Esophagus muscularis mucosa (tissue), 4 donors: ENCODE results near the gene RBMS3. TPM values are rescaled to one million over a fixed set of nuclear protein-coding genes. Genes with fewer than 3 reads are reported as not detected.
A peak's percentile ranks its signal among the peaks of the same experiment; 100 is the strongest.

Source experiments
- DNase-seq: peaks from one replicate; pipeline ENCODE4 v3.0.0-alpha.2; 2017; ENCODE audit errors: extremely low spot score
- H3K27ac ChIP-seq, 4 donors: fragments of 200-600 bp; sonication (generic); replicated peaks in 1 of 4; 1 replicate in 3 of 4; 2 replicates in 1 of 4; pipeline ENCODE4 v1.5.1; 2016 to 2019; ENCODE audit warnings: mild to moderate bottlenecking in 1 of 4
- H3K27me3 ChIP-seq, 4 donors: fragments of 200-600 bp; sonication (generic); one replicate each; pipeline versions ENCODE4 v1.5.1 to v1.6.0; 2016 to 2019
- H3K36me3 ChIP-seq, 4 donors: fragments of 200-600 bp; sonication (generic); one replicate each; pipeline ENCODE4 v1.5.1; 2016 to 2019
- H3K4me1 ChIP-seq, 4 donors: fragments of 200-600 bp; sonication (generic); one replicate each; pipeline ENCODE4 v1.5.1; 2016 to 2019
- H3K4me3 ChIP-seq, 4 donors: fragments of 200-600 bp; sonication (generic); 1 replicate in 2 of 4; 2 replicates in 2 of 4; pipeline ENCODE4 v1.5.1; 2016 to 2019; ENCODE audit warnings: mild to moderate bottlenecking in 4 of 4, moderate library complexity in 1 of 4
- H3K9me3 ChIP-seq, 4 donors: fragments of 200-600 bp; sonication (generic); 1 replicate in 3 of 4; 2 replicates in 1 of 4; pipeline ENCODE4 v1.5.1; 2016 to 2019
- EP300 ChIP-seq: sonication (generic); formaldehyde crosslinking; IDR thresholded peaks from one replicate; pipeline ENCODE4 v1.6.1; 2017; ENCODE audit warnings: antibody characterized with exemption
- POLR2A ChIP-seq: fragments of 450-650 bp; IDR thresholded peaks from one replicate; pipeline ENCODE4 v1.6.1; 2017; ENCODE audit warnings: antibody characterized with exemption, moderate library complexity, mild to moderate bottlenecking, low read depth
- POLR2AphosphoS5 ChIP-seq, 2 donors: sonication (generic); formaldehyde crosslinking; IDR thresholded peaks; one replicate each; pipeline ENCODE4 v1.6.1; 2017; ENCODE audit warnings: antibody characterized with exemption in 2 of 2
- WGBS: methylation state at CpG from one replicate; pipeline ENCODE4 v1.1.5; 2018; 5-methylcytosine and 5-hydroxymethylcytosine counted together
- intact Hi-C: fragments of 100-400 bp; cut with DNase I; formaldehyde crosslinking; loops from one replicate; pipeline ENCODE4 v1.15.1; 2023
- total RNA-seq, 4 donors: library from RNA; depleted of rRNA; stranded (reverse); fragments of >200 nt; gene quantifications; one replicate each; pipeline versions ENCODE4 v1.1.0 to v1.2.1, GENCODE V29; 2016
- TF ChIP-seq, protein P1 (sequence below), 3 experiments: fragments of 200-600 bp in 2 of 3; fragments of 450-650 bp in 1 of 3; sonication (generic) in 2 of 3; IDR thresholded peaks; one replicate each; pipeline ENCODE4 v1.5.1; 2017 to 2019; ENCODE audit warnings: antibody characterized with exemption in 3 of 3, mild to moderate bottlenecking in 2 of 3, moderate library complexity in 1 of 3

The RBMS3 gene
- total RNA-seq, 4 donors from 2014 or later = 53.0 to 81.5 (median 61.2) TPM

DNA sequence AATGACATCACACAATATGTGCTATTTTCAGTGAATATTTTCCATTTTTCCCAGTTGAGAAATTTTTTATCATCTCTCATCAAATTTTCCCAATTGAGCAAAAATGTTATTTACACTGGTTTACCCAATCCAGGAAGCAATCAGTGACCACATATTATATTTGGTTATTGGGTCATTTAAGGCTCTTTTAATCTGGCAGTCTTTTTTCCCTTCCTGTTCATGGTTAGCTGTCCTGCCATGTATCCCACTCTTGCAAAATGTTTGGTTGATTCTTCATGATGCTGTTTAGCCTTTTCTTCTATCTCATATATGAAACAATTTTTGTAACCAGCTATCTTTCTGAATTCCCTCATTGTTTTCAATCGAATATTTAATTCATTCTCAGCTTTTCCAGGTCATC lies 626.0 kb downstream of the RBMS3 start:
- intact Hi-C loops = no loop called here
- Histone ChIP-seq H3K36me3 (no peaks in the 10 kb centered on the region), H3K27ac (no peak overlapping the region), H3K4me1 (peaks cover 0 to 9% (median 0%) of the 10 kb centered on the region in 4 donors), H3K9me3 (no peaks in the 10 kb centered on the region), H3K4me3 (no peak overlapping the region), H3K27me3 (no peaks in the 10 kb centered on the region)
- DNase-seq = no peak
- 81% methylated on average over 1 of the region's 1 CpG for WGBS
- TF ChIP-seq POLR2AphosphoS5 (IDR thresholded peaks at IDR 0.05) = no peak
- no peak for TF ChIP-seq EP300
- no peak for TF ChIP-seq POLR2A

DNA sequence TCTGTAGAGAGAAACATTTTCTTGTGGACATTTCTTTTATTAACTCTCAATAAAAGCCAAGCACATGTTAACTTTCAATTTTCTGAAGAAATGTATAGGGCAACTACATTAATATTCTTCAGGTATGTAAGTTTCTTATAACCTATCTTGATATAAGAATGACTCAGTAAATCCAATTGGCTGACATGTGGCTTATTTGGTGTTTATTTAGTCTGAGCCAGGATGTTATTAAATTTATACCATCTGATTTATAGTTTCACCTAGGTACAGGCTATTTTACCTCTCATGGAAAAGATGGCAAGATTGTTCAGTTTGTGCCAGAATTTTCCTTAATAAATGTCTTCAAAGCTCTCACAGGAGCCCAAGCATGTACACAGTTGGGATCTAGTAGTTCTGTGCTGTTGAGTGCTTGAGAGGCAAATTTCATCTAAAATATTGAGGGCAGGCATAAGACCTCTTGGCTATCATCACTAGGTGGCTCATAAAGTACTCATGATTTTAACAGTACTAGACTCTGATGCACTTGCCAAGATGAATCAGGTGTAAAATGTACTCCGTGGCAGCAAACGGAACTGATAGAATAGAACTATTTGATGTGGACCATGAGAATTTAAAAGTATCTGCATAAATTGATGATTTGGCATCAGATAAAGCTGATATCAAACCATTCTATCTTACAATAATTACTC lies 631.9 kb downstream of the RBMS3 start:
- Histone ChIP-seq H3K27ac (no peak overlapping the region), H3K4me3 (no peak overlapping the region), H3K27me3 (no peaks in the 10 kb centered on the region), H3K4me1 (peaks cover 0 to 9% (median 0%) of the 10 kb centered on the region in 4 donors), H3K36me3 (no peaks in the 10 kb centered on the region), H3K9me3 (no peaks in the 10 kb centered on the region)
- WGBS = 89% methylated on average over 2 of the region's 2 CpGs
- intact Hi-C loops = no loop called here
- no peak for DNase-seq
- no peak for TF ChIP-seq EP300
- TF ChIP-seq POLR2A = no peak
- TF ChIP-seq POLR2AphosphoS5 (IDR thresholded peaks at IDR 0.05) = no peak
- TF ChIP-seq, protein P1, sequence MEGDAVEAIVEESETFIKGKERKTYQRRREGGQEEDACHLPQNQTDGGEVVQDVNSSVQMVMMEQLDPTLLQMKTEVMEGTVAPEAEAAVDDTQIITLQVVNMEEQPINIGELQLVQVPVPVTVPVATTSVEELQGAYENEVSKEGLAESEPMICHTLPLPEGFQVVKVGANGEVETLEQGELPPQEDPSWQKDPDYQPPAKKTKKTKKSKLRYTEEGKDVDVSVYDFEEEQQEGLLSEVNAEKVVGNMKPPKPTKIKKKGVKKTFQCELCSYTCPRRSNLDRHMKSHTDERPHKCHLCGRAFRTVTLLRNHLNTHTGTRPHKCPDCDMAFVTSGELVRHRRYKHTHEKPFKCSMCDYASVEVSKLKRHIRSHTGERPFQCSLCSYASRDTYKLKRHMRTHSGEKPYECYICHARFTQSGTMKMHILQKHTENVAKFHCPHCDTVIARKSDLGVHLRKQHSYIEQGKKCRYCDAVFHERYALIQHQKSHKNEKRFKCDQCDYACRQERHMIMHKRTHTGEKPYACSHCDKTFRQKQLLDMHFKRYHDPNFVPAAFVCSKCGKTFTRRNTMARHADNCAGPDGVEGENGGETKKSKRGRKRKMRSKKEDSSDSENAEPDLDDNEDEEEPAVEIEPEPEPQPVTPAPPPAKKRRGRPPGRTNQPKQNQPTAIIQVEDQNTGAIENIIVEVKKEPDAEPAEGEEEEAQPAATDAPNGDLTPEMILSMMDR (IDR thresholded peaks at IDR 0.05) = no peak

GRCh38 chr3:29914861-29915524 lies 634.1 kb downstream of the RBMS3 start:
- TF ChIP-seq EP300 (no peak), POLR2AphosphoS5 (IDR thresholded peaks at IDR 0.05) (no peak), POLR2A (no peak)
- TF ChIP-seq, protein P1 (IDR thresholded peaks at IDR 0.05) = no peak
- Histone ChIP-seq H3K4me1 (no peaks in the 10 kb centered on the region), H3K27me3 (no peaks in the 10 kb centered on the region), H3K27ac (no peak overlapping the region), H3K9me3 (no peaks in the 10 kb centered on the region), H3K36me3 (no peaks in the 10 kb centered on the region), H3K4me3 (no peak overlapping the region)
- DNase-seq = no peak
- 66% methylated on average over 3 of the region's 3 CpGs for WGBS
- intact Hi-C loops = no loop called here

DNA sequence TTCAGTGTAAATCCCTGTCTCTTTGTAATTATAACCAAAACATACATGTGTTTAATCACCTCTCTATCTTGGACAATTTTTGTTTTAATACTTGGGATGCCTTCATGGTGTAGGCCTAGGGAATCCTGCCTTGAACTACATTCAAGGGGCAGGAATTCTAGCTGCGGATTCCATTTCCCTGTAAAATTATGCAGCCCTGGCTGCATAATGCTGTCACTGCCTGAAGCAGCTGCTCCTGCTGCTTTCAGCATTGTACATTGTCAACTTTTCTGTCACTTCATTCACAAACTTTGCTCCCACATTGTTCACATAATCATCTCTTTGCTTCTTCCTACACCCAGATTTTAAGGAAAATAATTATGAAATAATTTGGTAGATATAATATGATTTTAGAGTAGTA lies 638.7 kb downstream of the RBMS3 start:
- Histone ChIP-seq H3K4me1 (peaks cover 0 to 6% (median 3%) of the 10 kb centered on the region in 4 donors), H3K36me3 (no peaks in the 10 kb centered on the region), H3K9me3 (no peaks in the 10 kb centered on the region), H3K27me3 (no peaks in the 10 kb centered on the region), H3K4me3 (no peak overlapping the region), H3K27ac (no peak overlapping the region)
- DNase-seq = no peak
- 65% methylated on average over 1 of the region's 1 CpG for WGBS
- intact Hi-C loops = no loop called here
- no peak for TF ChIP-seq POLR2A

DNA sequence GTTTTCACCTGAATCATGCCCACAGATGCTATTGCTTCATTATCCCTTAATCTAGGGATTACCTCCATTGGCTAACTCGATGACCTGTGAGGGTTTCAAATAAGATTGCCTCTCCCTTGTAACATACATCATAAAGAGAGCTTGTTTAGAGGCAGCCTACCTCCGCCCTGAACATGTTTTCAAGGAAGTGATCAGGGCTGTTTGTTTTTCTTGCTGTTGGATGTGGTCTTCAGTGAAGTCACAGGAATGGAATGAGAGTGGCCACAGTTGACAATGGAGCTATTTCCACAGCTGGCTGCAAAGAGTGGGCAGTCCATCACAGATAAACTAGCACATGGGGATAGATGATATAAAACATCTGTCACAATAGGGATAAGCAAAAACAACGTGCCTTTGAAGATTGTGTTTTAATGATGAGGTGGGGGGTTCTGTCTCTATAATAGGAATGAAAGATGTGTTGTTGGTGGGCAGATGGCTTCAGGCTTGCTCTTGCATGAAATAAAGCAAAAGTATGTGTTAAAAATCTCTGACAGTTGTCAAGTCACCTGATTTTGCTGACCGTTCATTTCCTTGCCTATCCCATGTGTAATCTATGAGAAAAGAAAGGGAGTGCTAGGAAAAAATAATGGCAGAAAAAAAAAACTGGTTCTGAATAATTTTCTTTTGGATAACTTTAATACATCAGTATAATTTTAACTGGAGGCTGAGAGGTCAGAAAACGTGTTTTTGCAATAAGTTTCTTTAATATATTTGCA lies 642.3 kb downstream of the RBMS3 start:
- no peak overlapping the region for H3K27ac ChIP-seq
- no peaks in the 10 kb centered on the region for H3K9me3 ChIP-seq
- H3K4me1 ChIP-seq = peaks cover 0 to 6% (median 3%) of the 10 kb centered on the region in 4 donors
- TF ChIP-seq POLR2A (no peak), POLR2AphosphoS5 (IDR thresholded peaks at IDR 0.05) (peak in 1 of 2 donors; percentile 22)
- TF ChIP-seq, protein P1 (IDR thresholded peaks at IDR 0.05) = no peak
- intact Hi-C loops = no loop called here
- 48% methylated on average over 5 of the region's 5 CpGs for WGBS
- no peak overlapping the region for H3K4me3 ChIP-seq
- no peaks in the 10 kb centered on the region for H3K36me3 ChIP-seq
- no peaks in the 10 kb centered on the region for H3K27me3 ChIP-seq
- no peak for DNase-seq
